HS-5 (cell line): Measurements from ENCODE around the gene PRAME.
A peak's percentile ranks its signal among the peaks of the same experiment; 100 is the strongest.

Experiments
- DNase-seq: peaks from one replicate; pipeline ENCODE4 v3.0.0-alpha.2; 2012; ENCODE audit warnings: low read depth

The PRAME gene

DNA sequence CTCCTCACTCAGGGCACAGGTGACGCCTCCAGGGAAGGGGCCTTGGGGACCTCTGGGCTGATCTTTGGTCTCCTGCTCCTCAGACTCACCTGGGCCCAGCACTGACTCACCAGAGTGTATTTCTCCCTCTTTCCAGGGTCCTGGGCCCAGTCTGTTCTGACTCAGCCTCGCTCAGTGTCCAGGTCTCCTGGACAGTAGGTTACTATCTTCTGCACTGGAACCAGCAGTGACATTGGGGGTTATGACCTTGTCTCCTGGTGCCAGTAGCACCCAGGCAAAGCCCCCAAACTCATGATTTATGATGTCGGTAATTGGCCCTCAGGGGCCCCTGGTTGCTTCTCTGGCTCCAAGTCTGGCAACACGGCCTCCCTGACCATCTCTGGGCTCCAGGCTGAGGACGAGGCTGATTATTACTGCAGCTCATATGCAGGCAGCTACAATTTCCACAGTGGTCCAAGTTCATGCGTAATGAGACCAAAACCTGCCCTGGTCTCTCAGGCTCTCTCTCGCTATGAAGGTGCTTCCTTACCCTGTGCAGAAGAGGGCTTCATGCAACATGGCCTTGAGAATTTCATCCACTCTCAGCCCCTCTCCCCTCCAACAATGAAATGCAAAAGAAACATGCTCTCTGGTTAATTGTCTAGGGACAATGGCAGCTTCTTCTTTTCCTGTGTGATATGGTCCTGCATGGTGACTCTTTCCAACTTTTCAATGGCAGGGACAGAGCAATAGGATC, 21.0 kb upstream of the PRAME start:
- DNase-seq = no peak

DNA sequence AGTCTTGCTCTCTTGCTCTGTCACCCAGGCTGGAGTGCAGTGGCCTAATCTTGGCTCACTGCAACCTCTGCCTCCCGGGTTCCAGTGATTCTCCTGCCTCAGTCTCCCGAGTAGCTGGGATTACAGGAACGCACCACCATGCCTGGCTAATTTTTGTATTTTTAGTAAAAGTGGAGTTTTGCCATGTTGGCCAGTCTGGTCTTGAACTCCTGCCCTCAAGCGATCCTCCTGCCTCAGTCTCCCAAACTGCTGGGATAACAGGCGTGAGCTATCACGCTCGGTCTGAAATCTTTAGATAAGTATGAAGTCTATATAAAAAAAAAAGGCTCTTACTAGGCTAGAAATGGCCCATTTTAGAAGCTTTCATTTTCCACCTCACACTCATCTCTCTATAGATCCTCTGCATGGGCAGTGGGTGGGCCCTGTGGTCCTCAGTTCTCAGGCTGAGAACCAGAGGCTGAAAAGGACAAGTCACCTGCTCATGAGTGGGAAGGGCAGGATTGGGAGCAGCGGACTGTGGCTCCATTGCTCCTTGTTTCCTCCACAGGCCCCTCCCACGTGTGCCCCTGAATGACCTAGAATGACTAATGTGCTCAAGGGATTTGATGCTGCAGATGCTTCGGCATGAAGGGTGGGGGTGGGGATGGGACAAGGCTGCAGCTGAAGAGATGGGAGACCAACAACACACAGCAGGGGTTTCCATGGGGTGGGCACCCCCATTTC, 19.8 kb upstream of the PRAME start:
- peak; percentile 28 for DNase-seq

DNA sequence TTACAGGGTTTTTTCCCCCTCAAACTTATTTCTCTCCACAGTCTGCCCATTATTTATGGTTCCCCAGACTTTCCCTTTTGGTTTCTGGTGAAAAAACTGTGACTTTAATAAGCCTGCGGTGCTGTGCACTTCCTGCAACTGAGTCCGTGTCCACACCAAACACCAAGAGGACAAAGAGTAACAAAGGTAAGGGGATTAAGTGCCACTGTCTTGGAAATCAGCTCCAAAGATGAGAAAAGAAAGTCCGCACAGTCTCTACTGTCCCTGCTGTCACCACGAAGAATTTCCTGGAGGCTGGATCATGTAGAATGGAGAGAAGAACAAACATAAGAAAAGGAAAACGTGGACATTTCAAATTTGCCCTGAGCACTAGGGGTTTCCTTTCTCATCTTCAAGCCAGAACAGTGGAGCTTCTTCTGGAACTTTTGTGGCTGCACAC, 17.9 kb upstream of the PRAME start:
- no peak for DNase-seq

DNA sequence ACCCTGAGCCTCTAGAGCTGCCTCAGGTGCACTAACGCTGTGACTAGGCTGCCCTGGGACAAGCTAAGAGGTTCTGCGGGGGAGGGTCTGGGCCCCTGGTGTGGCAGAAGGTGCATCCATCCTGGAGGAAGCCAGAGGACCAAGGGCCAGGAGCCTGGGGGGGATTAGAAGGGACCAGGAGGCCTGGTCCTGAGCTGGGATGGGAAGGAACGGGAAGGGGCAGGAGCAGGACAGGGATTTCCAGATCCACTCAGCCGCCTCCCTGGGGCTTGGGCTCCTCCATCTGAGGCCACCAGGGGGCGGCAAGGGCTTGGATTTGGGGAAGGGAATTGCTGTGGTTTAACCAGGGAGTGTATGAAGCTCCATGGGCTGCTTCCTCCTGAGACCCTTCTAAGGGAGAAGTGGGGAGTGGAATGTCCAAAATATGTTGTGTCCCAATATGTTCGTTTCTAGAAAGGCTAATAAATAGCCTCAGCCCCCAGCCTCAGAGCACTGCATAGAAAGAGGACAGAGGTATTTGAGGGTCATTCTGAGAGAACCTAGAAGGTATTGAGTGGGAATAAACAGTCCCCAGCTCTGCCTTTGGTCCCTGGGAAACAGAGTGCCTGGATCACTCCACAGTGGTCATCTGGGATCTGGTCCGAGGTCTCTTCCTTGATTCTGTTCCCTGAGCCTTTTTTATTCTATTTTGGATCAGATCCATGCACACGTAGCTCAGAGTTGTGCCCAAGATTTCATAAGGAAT, 17.4 kb upstream of the PRAME start:
- DNase-seq = no peak

DNA sequence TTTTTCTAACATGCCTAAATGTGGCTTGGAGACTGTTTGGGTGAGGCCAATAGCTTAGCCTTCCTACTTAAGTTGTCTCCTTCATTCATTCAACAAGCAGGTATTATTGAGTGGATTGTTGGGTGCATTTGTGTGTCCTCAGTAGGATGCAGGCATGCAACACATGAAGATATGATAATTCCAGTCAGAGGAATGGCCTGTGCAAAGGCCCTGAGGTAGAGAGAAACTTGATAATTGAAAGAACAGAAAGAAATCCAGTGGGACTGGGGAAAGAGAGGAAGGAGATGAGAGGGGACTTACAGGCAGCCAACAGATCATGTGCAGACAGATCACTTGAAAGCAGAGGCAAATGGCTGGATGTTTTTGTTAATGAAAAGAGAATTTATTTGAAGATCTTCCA, 15.3 kb upstream of the PRAME start:
- no peak for DNase-seq

DNA sequence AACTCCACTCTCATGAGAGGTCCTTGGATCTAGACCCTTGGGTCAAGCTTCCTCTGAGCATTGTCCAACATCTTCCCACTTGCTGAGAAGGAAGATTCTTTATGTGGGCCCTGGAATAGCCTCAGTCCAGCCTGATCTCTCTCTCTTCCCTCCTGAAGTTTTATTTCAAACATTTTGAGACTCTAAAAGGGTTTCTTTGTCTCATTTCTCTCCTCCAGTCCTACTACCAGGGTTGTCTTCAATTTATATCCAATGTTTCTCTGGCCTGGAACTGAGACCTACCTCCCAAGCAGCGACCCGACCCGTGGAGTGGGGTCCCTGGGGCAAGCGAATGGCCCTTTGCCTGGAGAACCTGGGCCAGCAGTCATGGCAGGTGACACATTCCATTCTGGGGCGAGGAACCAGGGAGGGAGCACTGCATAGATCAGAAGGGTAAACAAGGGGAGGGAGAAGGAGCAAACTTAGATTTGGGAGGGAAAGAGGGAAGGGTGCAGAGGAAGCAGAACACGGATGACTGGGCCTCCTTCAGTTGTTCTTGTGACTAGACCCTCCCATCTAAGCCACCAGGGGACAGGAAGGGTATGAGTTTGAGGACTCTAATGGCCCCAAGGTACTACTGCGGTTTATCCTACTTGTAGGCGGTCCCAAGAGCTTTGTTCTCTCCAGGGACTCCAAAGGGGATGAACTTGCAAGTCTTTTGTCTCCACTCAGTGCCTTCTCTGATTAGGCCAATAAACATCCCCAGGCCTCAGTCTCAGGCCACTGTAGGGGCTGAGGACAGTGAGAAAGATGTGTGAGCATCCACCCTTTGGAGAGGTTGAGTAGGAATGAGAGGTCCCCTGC, 14.2 kb upstream of the PRAME start:
- no peak for DNase-seq

DNA sequence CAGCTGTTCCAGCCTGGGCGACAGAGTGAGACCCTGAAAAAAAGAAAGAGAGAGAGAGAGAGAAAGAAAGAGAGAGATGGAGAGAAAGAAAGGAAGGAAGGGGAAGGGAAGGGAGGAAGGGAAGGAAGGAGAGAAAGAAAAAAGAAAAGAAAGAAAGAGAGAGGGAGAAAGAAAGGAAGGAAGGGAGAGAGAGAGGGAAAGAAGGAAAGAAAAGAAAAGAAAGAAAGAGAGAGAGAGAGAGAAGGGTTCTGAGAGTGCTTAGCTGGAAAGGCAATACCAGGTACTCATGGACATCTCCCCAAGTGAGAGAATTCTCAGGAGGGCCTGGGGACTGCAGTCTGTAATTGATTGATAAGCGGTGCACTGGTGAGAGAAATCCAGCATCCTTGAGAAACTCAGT, 12.8 kb upstream of the PRAME start:
- no peak for DNase-seq

DNA sequence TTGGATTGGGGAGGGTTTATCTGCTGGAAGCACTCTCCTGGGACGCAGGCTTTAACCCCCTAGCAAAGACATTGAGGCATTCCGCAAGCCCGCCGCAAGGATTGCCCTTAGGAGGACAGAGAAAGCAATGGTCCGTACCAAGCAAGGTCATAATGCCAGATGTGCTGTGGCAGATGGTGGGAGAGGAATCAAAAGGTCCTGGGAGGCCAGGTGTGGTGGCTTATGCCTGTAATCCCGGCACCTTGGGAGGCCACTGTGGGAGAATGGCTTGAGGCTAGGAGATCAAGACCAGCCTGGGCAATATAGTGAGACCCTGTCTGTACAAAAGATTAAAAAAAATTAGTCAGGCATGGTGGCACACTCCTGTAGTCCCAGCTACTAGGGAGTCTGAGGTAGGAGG, 12.4 kb upstream of the PRAME start:
- DNase-seq = no peak

DNA sequence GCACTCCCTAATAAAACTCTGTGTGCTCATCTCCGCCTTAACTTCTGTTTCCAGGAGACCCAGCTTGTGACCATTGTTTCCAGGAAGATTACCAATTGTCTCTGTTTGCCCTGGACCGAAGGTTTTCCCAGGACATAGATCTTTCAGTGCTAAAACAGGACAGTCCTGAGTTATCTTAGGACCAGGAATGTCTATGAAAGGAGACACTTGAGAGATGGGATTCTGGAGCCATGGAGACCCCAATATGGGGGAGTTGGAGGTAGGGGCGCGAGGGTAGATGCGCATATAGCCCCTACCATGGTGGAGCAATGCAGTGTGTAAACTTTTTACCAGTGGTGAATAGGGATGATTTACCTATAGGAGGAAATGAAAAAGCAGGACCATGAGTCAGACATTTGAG, 10.2 kb upstream of the PRAME start:
- no peak for DNase-seq

DNA sequence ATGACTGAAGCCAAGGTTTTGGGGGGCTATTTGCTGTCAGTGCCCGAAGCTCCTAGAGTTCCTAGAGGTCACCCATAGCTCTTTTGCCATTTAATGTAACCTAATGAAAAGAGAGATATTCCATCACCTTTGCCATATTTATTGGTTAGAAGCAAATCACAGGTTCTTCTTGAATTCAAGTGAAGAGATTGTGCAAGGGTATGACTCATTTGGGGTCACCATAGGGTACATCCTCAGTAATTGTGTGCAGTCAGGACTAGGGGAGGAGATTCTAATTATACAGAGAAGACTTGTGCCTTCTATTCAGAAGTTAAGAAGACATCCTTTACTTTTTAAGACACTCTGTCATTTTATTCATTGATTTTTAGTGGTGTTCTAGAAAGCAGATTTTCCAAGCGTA, 6.9 kb upstream of the PRAME start:
- peak; percentile 6 for DNase-seq

DNA sequence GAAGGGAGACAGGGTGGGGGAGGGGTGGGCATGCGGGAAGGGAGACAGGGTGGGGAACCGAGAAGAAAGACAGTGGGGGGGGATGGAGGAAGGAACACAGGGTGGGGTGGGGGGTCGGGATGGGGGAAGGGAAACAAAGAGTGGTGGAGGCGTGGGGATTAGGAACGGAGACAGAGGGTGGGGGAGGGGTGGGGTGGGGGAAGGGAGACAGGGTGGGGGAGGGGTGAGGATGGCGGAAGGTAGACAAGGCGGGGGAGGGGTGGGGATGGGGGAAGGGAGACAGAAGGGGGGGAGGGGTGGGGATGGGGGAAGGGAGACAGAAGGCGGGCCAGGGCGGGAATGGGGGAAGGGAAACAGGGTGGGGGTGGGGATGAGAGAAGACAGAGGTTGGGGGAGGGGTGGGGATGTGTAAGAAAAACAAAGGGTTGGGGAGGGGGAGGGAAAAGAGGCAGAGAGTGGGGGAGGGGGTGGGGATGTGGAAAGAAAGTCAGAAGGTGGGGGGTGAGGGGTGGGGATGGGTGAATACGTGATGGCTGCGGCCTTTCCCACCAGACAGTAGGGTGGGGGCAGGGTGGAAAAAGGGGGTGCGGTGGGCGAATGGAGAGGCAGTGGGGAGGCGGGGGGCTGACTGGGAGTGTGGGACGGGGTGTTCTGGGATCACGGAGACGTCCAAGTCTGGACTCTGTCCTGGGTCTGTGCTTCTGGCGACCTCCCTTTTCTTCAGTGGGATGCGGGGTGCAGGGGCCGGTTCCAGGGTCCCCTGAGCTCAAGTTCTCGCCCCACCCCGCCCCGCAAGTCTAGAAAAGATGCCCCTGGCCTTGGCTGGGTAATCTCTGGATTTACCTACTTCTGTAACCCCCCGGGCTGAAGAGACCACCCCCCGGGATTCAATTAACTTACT, 744 bp downstream of the PRAME start:
- DNase-seq = no peak

DNA sequence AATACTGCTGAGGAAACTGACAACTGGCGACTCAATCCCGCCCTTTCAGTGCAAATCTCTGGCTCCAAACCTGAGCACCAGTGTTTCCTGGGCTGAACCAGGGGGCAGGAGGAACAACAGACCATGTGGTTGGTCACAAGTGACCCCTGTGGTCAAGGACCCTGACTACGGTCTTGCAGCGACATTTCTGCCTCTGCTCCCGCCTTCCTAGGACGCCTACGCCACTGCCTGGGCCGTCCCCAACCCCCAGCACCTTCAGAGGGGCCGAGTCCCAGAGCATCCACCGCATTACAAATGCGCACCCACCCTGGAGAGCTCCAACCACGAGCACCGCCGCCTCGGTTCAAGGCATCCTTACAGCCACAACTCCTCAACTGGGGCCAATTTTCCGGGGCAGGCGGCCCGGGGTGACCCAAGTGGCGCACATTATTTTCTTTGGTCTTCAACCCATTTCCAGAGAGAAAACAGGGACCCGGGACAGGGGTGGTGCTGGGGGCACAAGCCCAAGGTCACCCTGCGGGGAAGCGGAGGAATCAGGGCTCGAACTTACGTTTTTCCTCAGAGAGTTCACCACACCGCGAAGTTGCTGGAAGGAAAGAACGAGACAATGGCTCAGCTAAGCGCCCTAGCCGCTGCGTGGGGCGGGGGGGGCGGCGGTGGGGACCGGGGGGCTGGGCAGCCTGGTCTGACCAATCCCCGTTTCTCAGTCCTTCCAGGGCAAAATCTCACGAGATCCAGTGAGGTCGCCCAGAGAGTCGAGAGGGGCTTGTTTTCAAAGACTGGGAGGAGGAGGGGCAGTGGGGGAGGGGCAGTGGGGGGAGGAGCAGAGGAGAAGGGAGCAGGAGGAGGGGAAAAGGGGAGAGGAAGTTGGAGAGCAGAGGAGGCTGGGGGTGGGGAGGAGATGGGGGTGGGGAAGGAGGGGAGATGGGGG, 1.8 kb downstream of the PRAME start:
- no peak for DNase-seq

DNA sequence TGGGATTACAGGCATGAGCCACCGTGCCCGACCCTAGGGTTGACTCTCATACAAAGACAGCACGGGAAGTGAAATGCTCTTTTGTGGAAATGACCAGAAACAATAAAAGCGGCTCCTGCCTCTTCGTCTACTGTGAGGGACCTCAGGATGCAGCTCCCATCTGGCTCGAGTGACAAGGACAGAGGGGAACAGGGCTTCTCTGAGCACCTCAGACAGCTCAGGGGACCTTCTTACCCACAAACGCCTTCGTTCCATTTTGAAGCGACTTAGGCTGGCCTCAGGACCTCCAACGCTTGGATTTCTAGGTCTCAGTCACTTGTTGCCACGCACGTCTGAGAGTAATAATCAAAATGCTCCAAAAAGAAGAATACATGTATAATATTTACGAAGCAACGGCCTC, 2.5 kb downstream of the PRAME start:
- DNase-seq = no peak

DNA sequence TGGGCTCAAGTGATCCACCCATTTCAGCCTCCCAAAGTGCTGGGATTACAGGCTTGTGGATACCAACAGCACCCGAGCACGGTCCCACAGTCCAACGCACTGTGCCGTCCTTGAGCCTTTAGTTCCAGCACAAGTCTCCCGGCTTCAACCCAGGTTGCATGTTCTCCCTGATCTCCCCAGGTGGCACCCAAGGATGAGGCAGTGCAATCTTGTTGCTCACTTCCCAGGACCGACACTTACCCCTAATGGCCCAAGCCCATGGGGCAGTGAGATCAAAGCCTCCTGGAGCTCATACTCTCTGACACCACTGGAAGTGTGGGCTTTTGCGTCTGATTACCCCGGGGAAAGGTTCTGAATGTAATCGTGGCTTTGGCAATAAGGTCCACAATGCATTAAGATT, 3.5 kb downstream of the PRAME start:
- DNase-seq = no peak

DNA sequence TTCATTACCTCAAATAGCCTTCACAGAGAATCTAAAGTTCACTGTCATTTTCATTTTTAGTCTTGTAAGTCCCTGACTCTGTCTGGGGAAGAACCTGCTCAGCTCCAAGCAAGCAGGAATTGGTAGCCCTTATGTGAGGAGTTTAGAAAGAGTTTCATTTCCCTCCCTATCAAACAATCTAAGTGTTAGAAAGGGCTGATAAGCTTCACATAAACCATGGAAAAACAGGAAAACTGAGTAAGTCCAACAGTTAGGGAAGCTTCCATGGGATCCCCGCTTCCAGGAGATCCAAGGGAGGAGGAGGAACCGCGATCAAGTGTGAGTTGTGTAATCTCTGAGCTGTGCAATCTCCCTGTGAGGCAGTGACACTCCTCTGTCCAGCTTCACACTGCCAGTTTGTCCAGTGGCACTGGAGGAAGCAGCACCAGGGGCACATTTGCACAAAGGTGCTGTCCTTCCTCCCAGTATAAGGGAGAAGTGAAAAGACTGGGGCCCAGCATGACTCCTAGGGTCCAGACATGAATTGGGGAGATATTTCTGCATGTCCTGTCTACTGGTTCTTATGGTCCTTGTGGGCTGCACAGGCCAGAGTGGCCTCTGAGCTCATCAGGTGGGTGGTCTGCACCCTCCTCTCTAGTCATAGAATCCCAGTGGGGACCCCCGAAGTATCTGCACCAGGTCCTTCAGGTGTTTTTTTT, 4.3 kb downstream of the PRAME start:
- DNase-seq = no peak

DNA sequence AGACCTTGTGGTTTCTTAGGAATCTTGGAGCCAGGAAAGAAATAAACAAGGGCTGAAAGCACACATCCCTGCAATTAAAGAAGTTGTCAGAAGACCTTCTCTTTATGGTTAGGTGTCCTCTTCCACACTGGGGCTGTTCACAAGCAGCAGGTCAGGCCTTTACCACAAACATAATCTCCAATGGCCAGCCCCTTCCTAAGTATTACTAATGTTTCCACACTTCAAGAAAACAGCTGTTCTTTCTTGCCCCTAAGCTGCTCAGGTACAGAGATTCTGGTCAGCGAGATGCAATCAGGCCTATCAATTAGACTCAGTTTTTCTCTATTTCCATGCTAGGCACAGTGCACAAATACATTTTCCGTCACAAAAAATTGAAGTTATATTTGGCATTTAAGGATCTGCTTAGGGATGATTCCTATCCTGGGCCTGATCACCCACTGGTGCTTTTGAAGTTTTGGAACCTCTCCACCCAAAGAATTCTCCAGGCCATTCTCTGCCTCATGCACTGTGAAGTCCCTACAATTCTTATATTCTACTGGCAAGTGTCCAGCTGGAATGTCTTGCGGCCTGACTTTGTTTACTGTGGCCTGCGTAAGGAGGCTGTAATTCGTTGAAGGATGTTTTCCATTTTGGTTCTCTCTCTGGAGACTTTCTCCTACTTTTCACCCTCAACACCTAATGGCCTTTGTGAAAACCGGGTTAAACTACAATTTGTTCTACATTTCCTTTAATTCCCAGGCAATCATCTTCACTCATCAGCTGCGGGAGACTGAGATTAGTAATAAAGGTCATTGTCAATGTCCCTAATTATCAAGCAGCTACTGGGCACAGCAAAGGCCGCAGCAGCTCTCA, 5.1 kb downstream of the PRAME start:
- no peak for DNase-seq

DNA sequence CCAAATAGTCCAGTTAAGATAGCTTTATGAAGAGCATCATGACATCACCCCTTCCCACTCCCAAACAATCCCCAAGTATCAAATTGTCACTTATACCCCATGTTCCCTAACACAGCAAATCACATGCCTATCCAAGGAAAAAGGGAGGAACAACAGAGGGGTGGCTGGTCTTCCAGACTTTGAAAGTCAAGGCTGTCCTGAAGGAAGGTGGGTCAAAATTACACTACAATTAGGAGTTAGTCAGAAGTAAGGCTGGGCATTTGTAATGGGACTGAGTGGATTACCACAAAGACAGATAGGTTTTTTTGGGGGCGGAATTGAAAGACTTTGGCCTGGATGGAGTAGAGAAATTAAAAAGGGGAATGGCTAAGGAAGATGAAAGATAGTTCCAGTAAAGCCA, 5.9 kb downstream of the PRAME start:
- no peak for DNase-seq

DNA sequence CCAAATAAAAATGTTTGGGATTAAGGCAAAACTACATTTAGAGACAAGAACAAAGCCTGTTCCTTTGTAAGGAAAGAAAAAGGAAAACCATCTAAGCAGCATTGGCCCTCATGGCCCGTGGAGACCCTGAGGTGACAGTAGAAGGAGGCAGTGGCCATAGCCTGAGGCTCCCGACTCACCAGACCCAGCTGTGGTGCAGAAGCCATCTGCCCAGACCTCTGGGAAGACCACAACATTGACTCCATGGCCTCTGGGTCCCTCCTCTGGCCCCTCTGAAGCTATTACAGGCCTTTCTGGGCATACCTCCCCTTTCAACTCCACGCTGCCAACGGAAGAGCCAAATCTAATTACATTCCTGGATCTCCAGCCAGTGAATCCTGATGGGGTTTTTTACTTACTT, 6.4 kb downstream of the PRAME start:
- DNase-seq = no peak
